Stomach smooth muscle (tissue), 2 donors: Measurements from ENCODE around the gene EML1.

Experiments used
- H3K27ac ChIP-seq: one replicate; pipeline ENCODE4 v1.7.0; 2013; ENCODE audit warnings: mild to moderate bottlenecking, low read length, inconsistent platforms
- H3K27me3 ChIP-seq, 2 donors: one replicate each; pipeline ENCODE4 v1.7.0; 2013; ENCODE audit warnings: low read length in 2 of 2; ENCODE audit not compliant: insufficient read depth in 2 of 2, control insufficient read depth in 1 of 2
- H3K36me3 ChIP-seq, 2 donors: one replicate each; pipeline ENCODE4 v1.7.0; 2013; ENCODE audit warnings: low read length in 2 of 2; ENCODE audit not compliant: control insufficient read depth in 2 of 2, insufficient read depth in 2 of 2
- H3K4me1 ChIP-seq: one replicate; pipeline ENCODE4 v1.7.0; 2013; ENCODE audit warnings: low read length; ENCODE audit not compliant: control insufficient read depth, insufficient read depth
- H3K4me3 ChIP-seq, 2 donors: one replicate each; pipeline ENCODE4 v1.7.0; 2013; ENCODE audit warnings: low read length in 2 of 2
- H3K9ac ChIP-seq, 2 donors: one replicate each; pipeline ENCODE4 v1.7.0; 2013; ENCODE audit warnings: low read length in 2 of 2, mild to moderate bottlenecking in 1 of 2
- H3K9me3 ChIP-seq, 2 donors: one replicate each; pipeline ENCODE4 v1.7.0; 2013; ENCODE audit warnings: low read length in 2 of 2; ENCODE audit not compliant: control insufficient read depth in 2 of 2
- donor health status: healthy.
- donor health status: Pancreatic carcinoma.

EML1 gene, protein sequence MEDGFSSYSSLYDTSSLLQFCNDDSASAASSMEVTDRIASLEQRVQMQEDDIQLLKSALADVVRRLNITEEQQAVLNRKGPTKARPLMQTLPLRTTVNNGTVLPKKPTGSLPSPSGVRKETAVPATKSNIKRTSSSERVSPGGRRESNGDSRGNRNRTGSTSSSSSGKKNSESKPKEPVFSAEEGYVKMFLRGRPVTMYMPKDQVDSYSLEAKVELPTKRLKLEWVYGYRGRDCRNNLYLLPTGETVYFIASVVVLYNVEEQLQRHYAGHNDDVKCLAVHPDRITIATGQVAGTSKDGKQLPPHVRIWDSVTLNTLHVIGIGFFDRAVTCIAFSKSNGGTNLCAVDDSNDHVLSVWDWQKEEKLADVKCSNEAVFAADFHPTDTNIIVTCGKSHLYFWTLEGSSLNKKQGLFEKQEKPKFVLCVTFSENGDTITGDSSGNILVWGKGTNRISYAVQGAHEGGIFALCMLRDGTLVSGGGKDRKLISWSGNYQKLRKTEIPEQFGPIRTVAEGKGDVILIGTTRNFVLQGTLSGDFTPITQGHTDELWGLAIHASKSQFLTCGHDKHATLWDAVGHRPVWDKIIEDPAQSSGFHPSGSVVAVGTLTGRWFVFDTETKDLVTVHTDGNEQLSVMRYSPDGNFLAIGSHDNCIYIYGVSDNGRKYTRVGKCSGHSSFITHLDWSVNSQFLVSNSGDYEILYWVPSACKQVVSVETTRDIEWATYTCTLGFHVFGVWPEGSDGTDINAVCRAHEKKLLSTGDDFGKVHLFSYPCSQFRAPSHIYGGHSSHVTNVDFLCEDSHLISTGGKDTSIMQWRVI

DNA sequence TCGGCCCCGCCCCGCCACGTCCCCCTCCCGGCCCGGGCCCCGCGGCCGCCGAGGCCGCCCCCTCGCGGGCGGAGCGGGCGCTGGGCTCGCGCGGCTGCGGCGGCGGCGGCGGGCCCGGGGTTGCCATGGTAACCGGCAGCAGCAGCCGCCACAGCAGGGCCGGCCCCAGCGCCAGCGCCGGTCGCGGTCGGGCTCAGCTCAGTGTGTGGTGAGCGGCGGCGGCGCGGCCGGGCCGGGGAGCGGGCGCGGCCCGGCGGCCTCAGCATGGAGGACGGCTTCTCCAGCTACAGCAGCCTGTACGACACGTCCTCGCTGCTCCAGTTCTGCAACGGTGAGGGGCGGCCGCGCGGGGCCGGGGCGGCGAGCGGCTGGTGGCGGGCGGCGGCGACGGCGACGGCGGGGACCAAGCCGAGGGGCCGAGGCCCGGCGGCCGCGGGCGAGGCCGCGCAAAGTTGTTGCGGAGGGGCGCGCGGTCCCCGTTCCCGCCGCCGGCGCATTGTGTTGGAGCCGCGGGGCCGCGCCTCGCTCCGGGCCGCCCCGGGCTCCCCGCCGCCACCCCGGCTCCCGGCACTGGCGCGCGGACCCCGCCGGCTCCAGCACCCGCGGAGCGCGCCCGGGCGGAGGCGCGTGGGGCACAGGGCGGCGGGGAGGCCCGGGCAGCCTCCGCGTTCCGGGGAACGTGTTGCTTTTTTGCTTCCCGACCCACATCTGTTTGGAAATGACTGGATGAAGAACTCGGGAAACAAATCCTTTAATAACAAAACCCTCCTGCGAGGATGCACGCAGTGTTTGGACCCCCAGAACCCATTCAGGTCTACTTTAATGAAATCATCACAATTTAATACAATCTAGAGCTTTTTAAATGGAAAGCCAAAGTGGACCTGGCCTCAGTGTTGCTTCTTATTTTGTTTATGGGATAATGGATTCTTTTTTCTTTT lies at the start of gene EML1:
TSS of gene EML1 (plus strand) at position 201 of the 938 bp plus-strand sequence. CDS start at position 265, 64 bp downstream.
- peaks cover 0 to 2% of the 10 kb centered on the region in 2 donors for H3K36me3 ChIP-seq
- peak within 1 kb of the TSS; percentile 93 for H3K27ac ChIP-seq
- peak within 1 kb of the TSS; percentile 79 to 80 for H3K9ac ChIP-seq
- H3K4me3 ChIP-seq: peak within 1 kb of the TSS; percentile 71 to 75
- H3K27me3 ChIP-seq: no peaks in the 10 kb centered on the region
- H3K4me1 ChIP-seq: peaks cover 42% of the 10 kb centered on the region
- no peaks in the 10 kb centered on the region for H3K9me3 ChIP-seq

- Histone ChIP-seq H3K9ac (peak overlapping the region in 1 of 2 donors; percentile 13), H3K36me3 (peaks cover 0 to 3% of the 10 kb centered on the region in 2 donors), H3K4me1 (peaks cover 90% of the 10 kb centered on the region), H3K27me3 (no peaks in the 10 kb centered on the region), H3K27ac (peak overlapping the region; percentile 91), H3K4me3 (no peak overlapping the region), H3K9me3 (no peaks in the 10 kb centered on the region)
These were observed 48.9 kb upstream of the EML1 start for GRCh38 chr14:99744199-99744872.

- Histone ChIP-seq H3K27me3 (no peaks in the 10 kb centered on the region), H3K36me3 (peaks cover 0 to 3% of the 10 kb centered on the region in 2 donors), H3K27ac (peak overlapping the region; percentile 91), H3K9me3 (no peaks in the 10 kb centered on the region), H3K9ac (no peak overlapping the region), H3K4me1 (peaks cover 90% of the 10 kb centered on the region), H3K4me3 (no peak overlapping the region)
These were observed 48.4 kb upstream of the EML1 start for GRCh38 chr14:99744873-99745224.

- Histone ChIP-seq H3K36me3 (peaks cover 0 to 3% of the 10 kb centered on the region in 2 donors), H3K9ac (peak overlapping the region; percentile 39 to 47), H3K9me3 (no peaks in the 10 kb centered on the region), H3K27ac (peak overlapping the region; percentile 91), H3K4me3 (peak overlapping the region; percentile 27 to 58), H3K4me1 (peaks cover 90% of the 10 kb centered on the region), H3K27me3 (no peaks in the 10 kb centered on the region)
These were observed 47.8 kb upstream of the EML1 start for GRCh38 chr14:99745307-99745951.

GRCh38 chr14:99747167-99747566 lies 46.0 kb upstream of the EML1 start:
- Histone ChIP-seq H3K9ac (no peak overlapping the region), H3K4me1 (peaks cover 90% of the 10 kb centered on the region), H3K9me3 (no peaks in the 10 kb centered on the region), H3K4me3 (peak overlapping the region in 1 of 2 donors; percentile 58), H3K27me3 (no peaks in the 10 kb centered on the region), H3K27ac (peak overlapping the region; percentile 91), H3K36me3 (no peaks in the 10 kb centered on the region)

GRCh38 chr14:99747582-99748330 lies 45.5 kb upstream of the EML1 start:
- Histone ChIP-seq H3K4me1 (peaks cover 90% of the 10 kb centered on the region), H3K9me3 (no peaks in the 10 kb centered on the region), H3K9ac (no peak overlapping the region), H3K36me3 (no peaks in the 10 kb centered on the region), H3K4me3 (peak overlapping the region in 1 of 2 donors; percentile 22), H3K27me3 (no peaks in the 10 kb centered on the region), H3K27ac (peak overlapping the region; percentile 91)

- H3K27me3 ChIP-seq: no peaks in the 10 kb centered on the region
- H3K9me3 ChIP-seq: no peaks in the 10 kb centered on the region
- no peak overlapping the region for H3K4me3 ChIP-seq
- H3K27ac ChIP-seq: peak overlapping the region; percentile 91
- no peak overlapping the region for H3K9ac ChIP-seq
- H3K36me3 ChIP-seq: no peaks in the 10 kb centered on the region
- H3K4me1 ChIP-seq: peaks cover 89% of the 10 kb centered on the region
These were observed 44.7 kb upstream of the EML1 start for GRCh38 chr14:99748529-99748928.

DNA sequence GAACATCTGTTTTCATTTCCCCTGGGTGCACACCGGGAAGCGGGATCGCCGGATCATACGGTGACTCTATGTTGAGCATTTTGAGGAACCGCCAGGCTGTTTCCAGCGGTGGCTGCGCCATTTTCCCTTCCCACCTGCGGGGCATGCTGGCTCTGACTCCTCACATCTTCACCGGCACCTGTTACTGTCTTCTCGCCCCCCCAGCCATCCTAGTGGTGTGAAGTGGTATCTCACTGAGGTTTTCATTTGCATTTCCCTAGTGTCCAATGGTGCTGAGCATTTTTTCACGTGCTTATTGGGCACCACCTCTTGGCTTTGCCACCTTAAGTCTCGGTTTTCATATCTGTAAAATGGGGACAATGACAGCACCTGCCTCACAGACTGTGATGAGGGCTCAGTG lies 44.1 kb upstream of the EML1 start:
- peak overlapping the region in 1 of 2 donors; percentile 52 for H3K4me3 ChIP-seq
- H3K4me1 ChIP-seq: peaks cover 92% of the 10 kb centered on the region
- H3K9me3 ChIP-seq: no peaks in the 10 kb centered on the region
- no peaks in the 10 kb centered on the region for H3K36me3 ChIP-seq
- H3K27me3 ChIP-seq: no peaks in the 10 kb centered on the region
- H3K27ac ChIP-seq: peak overlapping the region; percentile 91
- H3K9ac ChIP-seq: peak overlapping the region; percentile 19 to 47
